CD14-positive monocyte (primary cell): Measurements from ENCODE around the gene UBL4A. TPM values are rescaled to one million over a fixed set of nuclear protein-coding genes. Genes with fewer than 3 reads are reported as not detected.

ENCODE experiments used
- DNase-seq, 3 donors: peaks; one replicate each; pipeline ENCODE4 v3.0.0-alpha.2; 2011 to 2022
- H2AFZ ChIP-seq: 2 replicates; pipeline ENCODE4 v1.6.0; 2012; ENCODE audit warnings: mild to moderate bottlenecking, low read depth, low read length, inconsistent platforms; ENCODE audit not compliant: insufficient read depth, poor library complexity, severe bottlenecking
- H3K27ac ChIP-seq, 2 donors: 1 replicate in 1 of 2; 2 replicates in 1 of 2; pipeline ENCODE4 v1.5.1; 2012 to 2013; ENCODE audit warnings: low read length in 2 of 2, control low read depth in 1 of 2, inconsistent platforms in 1 of 2, low read depth in 1 of 2, mild to moderate bottlenecking in 1 of 2
- H3K27me3 ChIP-seq, 2 donors: one replicate each; pipeline versions ENCODE4 v1.6.0 to v1.6.1; 2011 to 2013; ENCODE audit warnings: low read length in 2 of 2; ENCODE audit not compliant: control insufficient read depth in 2 of 2, insufficient read depth in 2 of 2
- H3K36me3 ChIP-seq, 2 donors: replicated peaks in 1 of 2; 1 replicate in 1 of 2; 2 replicates in 1 of 2; pipeline versions ENCODE4 v1.5.1 to v1.6.1; 2012 to 2013; ENCODE audit warnings: low read length in 2 of 2, control low read depth in 1 of 2, inconsistent platforms in 1 of 2, mild to moderate bottlenecking in 1 of 2; ENCODE audit not compliant: insufficient read depth in 2 of 2, control insufficient read depth in 1 of 2
- H3K4me1 ChIP-seq, 2 donors: 1 replicate in 1 of 2; 2 replicates in 1 of 2; pipeline versions ENCODE4 v1.5.1 to v1.6.1; 2012 to 2013; ENCODE audit warnings: low read length in 2 of 2, control low read depth in 1 of 2, inconsistent platforms in 1 of 2, mild to moderate bottlenecking in 1 of 2, moderate library complexity in 1 of 2; ENCODE audit not compliant: insufficient read depth in 2 of 2, control insufficient read depth in 1 of 2
- H3K4me2 ChIP-seq: replicated peaks from 2 replicates; pipeline ENCODE3; 2012; ENCODE audit warnings: low read length, moderate library complexity, mild to moderate bottlenecking; ENCODE audit not compliant: poor library complexity, severe bottlenecking; ENCODE audit errors: extremely low read depth
- H3K4me3 ChIP-seq, 3 experiments: fragments of 200-600 bp in 1 of 3; sonication (generic) in 1 of 3; replicated peaks in 1 of 3; 1 replicate in 2 of 3; 2 replicates in 1 of 3; pipeline ENCODE4 v1.5.1; 2011 to 2013; ENCODE audit warnings: low read length in 3 of 3, mild to moderate bottlenecking in 3 of 3, control low read depth in 2 of 3, low read depth in 2 of 3, inconsistent platforms in 1 of 3, moderate library complexity in 1 of 3
- H3K79me2 ChIP-seq: 2 replicates; pipeline ENCODE4 v1.6.0; 2012; ENCODE audit warnings: mild to moderate bottlenecking, control low read depth, inconsistent platforms, low read length, moderate library complexity; ENCODE audit not compliant: insufficient read depth
- H3K9ac ChIP-seq: 2 replicates; pipeline ENCODE4 v1.6.0; 2017; ENCODE audit warnings: low read length, mild to moderate bottlenecking; ENCODE audit not compliant: insufficient read depth, poor library complexity, severe bottlenecking
- H3K9me3 ChIP-seq, 2 donors: replicated peaks in 1 of 2; 1 replicate in 1 of 2; 2 replicates in 1 of 2; pipeline versions ENCODE4 v1.5.1 to v1.6.1; 2012 to 2013; ENCODE audit warnings: low read length in 2 of 2, control low read depth in 1 of 2; ENCODE audit not compliant: control insufficient read depth in 1 of 2, insufficient read depth in 1 of 2
- H4K20me1 ChIP-seq: 2 replicates; pipeline ENCODE4 v1.6.0; 2012; ENCODE audit warnings: mild to moderate bottlenecking, low read length, control low read depth, moderate library complexity; ENCODE audit not compliant: insufficient read depth
- H3K27ac Mint-ChIP-seq, 7 donors: one replicate each; pipeline ENCODE4 v1.8.0; 2020; ENCODE audit warnings: mild to moderate bottlenecking in 7 of 7, mixed read lengths in 7 of 7, moderate library complexity in 6 of 7, inconsistent platforms in 2 of 7
- H3K27me3 Mint-ChIP-seq, 3 donors: one replicate each; pipeline ENCODE4 v1.8.0; 2021 to 2022; ENCODE audit warnings: low read depth in 3 of 3, mild to moderate bottlenecking in 3 of 3, mixed read lengths in 3 of 3, moderate library complexity in 3 of 3, inconsistent platforms in 1 of 3
- H3K36me3 Mint-ChIP-seq, 2 donors: one replicate each; pipeline ENCODE4 v1.8.0; 2020; ENCODE audit warnings: mixed read lengths in 2 of 2, inconsistent platforms in 1 of 2, mild to moderate bottlenecking in 1 of 2
- H3K4me1 Mint-ChIP-seq: one replicate; pipeline ENCODE4 v1.8.0; 2020; ENCODE audit warnings: mild to moderate bottlenecking, mixed read lengths
- H3K4me3 Mint-ChIP-seq, 2 donors: one replicate each; pipeline ENCODE4 v1.8.0; 2020; ENCODE audit warnings: mild to moderate bottlenecking in 2 of 2, mixed read lengths in 2 of 2, moderate library complexity in 1 of 2
- H3K9me3 Mint-ChIP-seq, 7 donors: one replicate each; pipeline ENCODE4 v1.8.0; 2020 to 2022; ENCODE audit warnings: mixed read lengths in 7 of 7, mild to moderate bottlenecking in 6 of 7, moderate library complexity in 6 of 7, inconsistent platforms in 2 of 7
- CTCF ChIP-seq: fragments of 200-600 bp; IDR thresholded peaks from one replicate; pipeline ENCODE4 v1.8.0; 2022; ENCODE audit warnings: antibody characterized with exemption, mild to moderate bottlenecking
- WGBS: methylation state at CpG from one replicate; pipeline ENCODE4 v1.1.5; 2013; ENCODE audit warnings: missing lambda C conversion rate; ENCODE audit not compliant: insufficient coverage; 5-methylcytosine and 5-hydroxymethylcytosine counted together
- intact Hi-C, 2 donors: fragments of 100-400 bp; cut with micrococcal nuclease; formaldehyde crosslinking; loops; one replicate each; pipeline versions ENCODE4 v1.15.0 to v1.15.1; 2023
- polyA plus RNA-seq, 3 donors: library from polyadenylated mRNA; depleted of rRNA in 1 of 3; unstranded in 2 of 3; stranded (reverse) in 1 of 3; fragments of 300-500 nt in 2 of 3; fragments of >200 nt in 1 of 3; fragmentation: Illumina TruSeq in 2 of 3; gene quantifications; 1 replicate in 2 of 3; 2 replicates in 1 of 3; pipeline ENCODE4 v1.2.3, GENCODE V29; 2012 to 2021

Gene UBL4A
- polyA plus RNA-seq, 3 donors = 27.9 to 29.0 (median 28.1) TPM

GRCh38 chrX:154470434-154470833 is 16.0 kb downstream of the UBL4A start:
- Mint-ChIP-seq H3K36me3 (no peaks in the 10 kb centered on the region), H3K27ac (peak overlapping the region in 1 of 7 donors; percentile 5), H3K4me1 (no peaks in the 10 kb centered on the region), H3K9me3 (peaks cover 0 to 7% (median 0%) of the 10 kb centered on the region in 7 donors), H3K4me3 (no peak overlapping the region), H3K27me3 (peaks cover 0 to 5% (median 2%) of the 10 kb centered on the region in 3 donors)
- 96% methylated on average over 11 of the region's 14 CpGs for WGBS
- Histone ChIP-seq H3K79me2 (no peaks in the 10 kb centered on the region), H3K4me1 (no peaks in the 10 kb centered on the region), H3K9ac (no peak overlapping the region), H2AFZ (no peak overlapping the region), H3K36me3 (no peaks in the 10 kb centered on the region), H3K27me3 (no peaks in the 10 kb centered on the region), H4K20me1 (no peaks in the 10 kb centered on the region), H3K9me3 (peaks cover 0 to 4% of the 10 kb centered on the region in 2 donors), H3K27ac (no peak overlapping the region), H3K4me2 (no peak overlapping the region), H3K4me3 (no peak overlapping the region)
- intact Hi-C loops = no loop called here
- no peak for TF ChIP-seq CTCF
- no peak for DNase-seq

DNA sequence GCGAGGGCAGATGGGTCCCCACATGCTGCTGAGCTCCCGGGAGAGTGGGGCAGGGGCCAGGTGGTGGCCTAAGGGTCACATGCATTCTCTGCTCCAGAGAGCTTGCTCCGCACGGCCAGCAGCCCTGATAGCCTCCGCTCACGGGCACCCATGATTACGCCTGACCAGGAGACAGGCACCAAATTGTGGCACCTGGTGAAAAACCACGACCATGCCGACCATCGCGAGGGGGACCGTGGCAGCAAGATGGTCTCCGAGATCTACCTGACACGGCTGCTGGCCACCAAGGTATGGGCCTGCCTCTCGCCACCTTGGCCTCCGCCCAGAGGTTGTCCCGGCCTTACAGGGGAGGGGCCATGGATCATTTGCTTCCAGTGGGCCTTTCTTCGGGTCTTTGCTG is 16.5 kb downstream of the UBL4A start:
- H3K4me1 ChIP-seq = no peaks in the 10 kb centered on the region
- no peaks in the 10 kb centered on the region for H3K79me2 ChIP-seq
- peaks cover 0 to 7% (median 0%) of the 10 kb centered on the region in 7 donors for H3K9me3 Mint-ChIP-seq
- no peak overlapping the region for H3K27ac ChIP-seq
- H3K4me1 Mint-ChIP-seq = no peaks in the 10 kb centered on the region
- intact Hi-C loops = no loop called here
- no peaks in the 10 kb centered on the region for H3K36me3 Mint-ChIP-seq
- H3K4me2 ChIP-seq = no peak overlapping the region
- H3K27ac Mint-ChIP-seq = no peak overlapping the region
- H3K4me3 ChIP-seq = no peak overlapping the region
- no peak overlapping the region for H3K4me3 Mint-ChIP-seq
- no peak for DNase-seq
- H3K27me3 ChIP-seq = no peaks in the 10 kb centered on the region
- no peak for TF ChIP-seq CTCF
- peaks cover 0 to 6% (median 2%) of the 10 kb centered on the region in 3 donors for H3K27me3 Mint-ChIP-seq
- no peak overlapping the region for H3K9ac ChIP-seq
- no peak overlapping the region for H2AFZ ChIP-seq
- H4K20me1 ChIP-seq = no peaks in the 10 kb centered on the region
- 95% methylated on average over 13 of the region's 18 CpGs for WGBS
- H3K36me3 ChIP-seq = no peaks in the 10 kb centered on the region
- peaks cover 0 to 4% of the 10 kb centered on the region in 2 donors for H3K9me3 ChIP-seq
